ENCODE results near the gene OR1J4.
"Not testable (repeated sequence)": the region's sequence is repeated elsewhere in the genome, so short reads cannot be mapped to it uniquely, and the experiment has no call there.

Gene OR1J4

GRCh38 chr9:122527193-122527592, 8.3 kb downstream of the OR1J4 start, which contains the start of gene OR1N1:
TSS of gene OR1N1 (minus strand) at chr9:122527293. CDS start at chr9:122527293, 0 bp downstream.
- H3K9me3 ChIP-seq (ENCODE audit: insufficient read depth, low read depth, low read length), result peaks cover 70% of the 10 kb centered on the region

GRCh38 chr9:122531157-122531556, 12.2 kb downstream of the OR1J4 start:
- H3K9me3 ChIP-seq (ENCODE audit: insufficient read depth, low read depth, low read length), result peaks cover 42% of the 10 kb centered on the region; the same call in 1 of the 2 replicates
- not testable (repeated sequence) for H3K27me3 ChIP-seq (ENCODE audit: insufficient read depth, low read length); H3K4me1 ChIP-seq (ENCODE audit: insufficient read depth, low read length); H3K27ac ChIP-seq (ENCODE audit: low read length); H3K4me3 ChIP-seq (ENCODE audit: low read length); H3K9ac ChIP-seq (ENCODE audit: low read depth, low read length); H3K36me3 ChIP-seq (ENCODE audit: insufficient read depth, low read depth, low read length)

More at GRCh38 chr9:122527193-122527592, 8.3 kb downstream of the OR1J4 start, which contains the start of gene OR1N1:
- no peak within 1 kb of the TSS for H3K9ac ChIP-seq (ENCODE audit: low read depth, low read length)
- H3K36me3 ChIP-seq (ENCODE audit: insufficient read depth, low read depth, low read length), result no peaks in the 10 kb centered on the region
- H3K4me1 ChIP-seq (ENCODE audit: insufficient read depth, low read length), result no peaks in the 10 kb centered on the region
- H3K4me3 ChIP-seq (ENCODE audit: low read length), result no peak within 1 kb of the TSS
- no peaks in the 10 kb centered on the region; the same call in 1 of the 2 replicates for H3K27me3 ChIP-seq (ENCODE audit: insufficient read depth, low read length)
- H3K27ac ChIP-seq (ENCODE audit: low read length), result no peak within 1 kb of the TSS

GRCh38 chr9:122536134-122536533, 17.2 kb downstream of the OR1J4 start:
- H3K4me1 ChIP-seq (ENCODE audit: insufficient read depth, low read length), result no peaks in the 10 kb centered on the region
- H3K36me3 ChIP-seq (ENCODE audit: insufficient read depth, low read depth, low read length), result no peaks in the 10 kb centered on the region
- no peak overlapping the region for H3K4me3 ChIP-seq (ENCODE audit: low read length)
- peaks cover 21% of the 10 kb centered on the region for H3K9me3 ChIP-seq (ENCODE audit: insufficient read depth, low read depth, low read length)
- no peak overlapping the region for H3K27ac ChIP-seq (ENCODE audit: low read length)
- H3K9ac ChIP-seq (ENCODE audit: low read depth, low read length), result no peak overlapping the region
- no peaks in the 10 kb centered on the region for H3K27me3 ChIP-seq (ENCODE audit: insufficient read depth, low read length)

- H3K27me3 ChIP-seq (ENCODE audit: insufficient read depth, low read length), result not testable (repeated sequence)
Observed at GRCh38 chr9:122537066-122537465, 18.1 kb downstream of the OR1J4 start.

GRCh38 chr9:122538757-122539156, 19.8 kb downstream of the OR1J4 start:
- H3K27me3 ChIP-seq (ENCODE audit: insufficient read depth, low read length), result no peaks in the 10 kb centered on the region
- H3K9ac ChIP-seq (ENCODE audit: low read depth, low read length), result no peak overlapping the region
- no peaks in the 10 kb centered on the region for H3K36me3 ChIP-seq (ENCODE audit: insufficient read depth, low read depth, low read length)
- no peak overlapping the region for H3K27ac ChIP-seq (ENCODE audit: low read length)
- peaks cover 42% of the 10 kb centered on the region for H3K9me3 ChIP-seq (ENCODE audit: insufficient read depth, low read depth, low read length)
- H3K4me3 ChIP-seq (ENCODE audit: low read length), result no peak overlapping the region
- H3K4me1 ChIP-seq (ENCODE audit: insufficient read depth, low read length), result no peaks in the 10 kb centered on the region

More at GRCh38 chr9:122537066-122537465, 18.1 kb downstream of the OR1J4 start:
- not testable (repeated sequence) for H3K9ac ChIP-seq (ENCODE audit: low read depth, low read length); H3K4me1 ChIP-seq (ENCODE audit: insufficient read depth, low read length); H3K36me3 ChIP-seq (ENCODE audit: insufficient read depth, low read depth, low read length); H3K27ac ChIP-seq (ENCODE audit: low read length); H3K4me3 ChIP-seq (ENCODE audit: low read length)
- peaks cover 29% of the 10 kb centered on the region for H3K9me3 ChIP-seq (ENCODE audit: insufficient read depth, low read depth, low read length)

GRCh38 chr9:122546196-122546595, 27.3 kb downstream of the OR1J4 start:
- no peak overlapping the region for H3K27ac ChIP-seq (ENCODE audit: low read length)
- no peaks in the 10 kb centered on the region for H3K36me3 ChIP-seq (ENCODE audit: insufficient read depth, low read depth, low read length)
- H3K27me3 ChIP-seq (ENCODE audit: insufficient read depth, low read length), result no peaks in the 10 kb centered on the region
- H3K4me1 ChIP-seq (ENCODE audit: insufficient read depth, low read length), result no peaks in the 10 kb centered on the region
- H3K9ac ChIP-seq (ENCODE audit: low read depth, low read length), result no peak overlapping the region
- peaks cover 81% of the 10 kb centered on the region for H3K9me3 ChIP-seq (ENCODE audit: insufficient read depth, low read depth, low read length)
- H3K4me3 ChIP-seq (ENCODE audit: low read length), result no peak overlapping the region

- Histone ChIP-seq H3K9me3 (ENCODE audit: insufficient read depth, low read depth, low read length) (peaks cover 83% of the 10 kb centered on the region), H3K9ac (ENCODE audit: low read depth, low read length) (no peak overlapping the region), H3K4me1 (ENCODE audit: insufficient read depth, low read length) (no peaks in the 10 kb centered on the region), H3K27ac (ENCODE audit: low read length) (no peak overlapping the region), H3K27me3 (ENCODE audit: insufficient read depth, low read length) (no peaks in the 10 kb centered on the region), H3K4me3 (ENCODE audit: low read length) (no peak overlapping the region), H3K36me3 (ENCODE audit: insufficient read depth, low read depth, low read length) (no peaks in the 10 kb centered on the region)
Observed at GRCh38 chr9:122551371-122551770, 32.4 kb downstream of the OR1J4 start.

- Histone ChIP-seq H3K4me1 (ENCODE audit: insufficient read depth, low read length) (no peaks in the 10 kb centered on the region), H3K36me3 (ENCODE audit: insufficient read depth, low read depth, low read length) (no peaks in the 10 kb centered on the region), H3K27ac (ENCODE audit: low read length) (no peak within 1 kb of the TSS), H3K9ac (ENCODE audit: low read depth, low read length) (no peak within 1 kb of the TSS), H3K9me3 (ENCODE audit: insufficient read depth, low read depth, low read length) (peaks cover 85% of the 10 kb centered on the region), H3K27me3 (ENCODE audit: insufficient read depth, low read length) (no peaks in the 10 kb centered on the region), H3K4me3 (ENCODE audit: low read length) (no peak within 1 kb of the TSS)
Observed at GRCh38 chr9:122552812-122553211, 33.9 kb downstream of the OR1J4 start, which contains the start of gene OR1N2. TSS of gene OR1N2 (plus strand) at chr9:122553112. CDS start at chr9:122553212, 100 bp downstream.

GRCh38 chr9:122561446-122561845, 42.5 kb downstream of the OR1J4 start:
- Histone ChIP-seq H3K4me3 (ENCODE audit: low read length) (no peak overlapping the region), H3K36me3 (ENCODE audit: insufficient read depth, low read depth, low read length) (no peaks in the 10 kb centered on the region), H3K27ac (ENCODE audit: low read length) (no peak overlapping the region), H3K4me1 (ENCODE audit: insufficient read depth, low read length) (no peaks in the 10 kb centered on the region), H3K27me3 (ENCODE audit: insufficient read depth, low read length) (no peaks in the 10 kb centered on the region), H3K9me3 (ENCODE audit: insufficient read depth, low read depth, low read length) (peaks cover 80% of the 10 kb centered on the region), H3K9ac (ENCODE audit: low read depth, low read length) (no peak overlapping the region)

GRCh38 chr9:122562134-122562760, 43.3 kb downstream of the OR1J4 start:
- H3K27ac ChIP-seq (ENCODE audit: low read length), result no peak overlapping the region
- no peaks in the 10 kb centered on the region for H3K27me3 ChIP-seq (ENCODE audit: insufficient read depth, low read length)
- H3K4me1 ChIP-seq (ENCODE audit: insufficient read depth, low read length), result no peaks in the 10 kb centered on the region
- H3K9ac ChIP-seq (ENCODE audit: low read depth, low read length), result no peak overlapping the region
- H3K4me3 ChIP-seq (ENCODE audit: low read length), result no peak overlapping the region
- H3K36me3 ChIP-seq (ENCODE audit: insufficient read depth, low read depth, low read length), result no peaks in the 10 kb centered on the region
- peaks cover 77% of the 10 kb centered on the region for H3K9me3 ChIP-seq (ENCODE audit: insufficient read depth, low read depth, low read length)

GRCh38 chr9:122567901-122568300, 49.0 kb downstream of the OR1J4 start:
- Histone ChIP-seq H3K9ac (ENCODE audit: low read depth, low read length) (no peak overlapping the region), H3K4me3 (ENCODE audit: low read length) (no peak overlapping the region), H3K27me3 (ENCODE audit: insufficient read depth, low read length) (no peaks in the 10 kb centered on the region), H3K9me3 (ENCODE audit: insufficient read depth, low read depth, low read length) (peaks cover 82% of the 10 kb centered on the region), H3K36me3 (ENCODE audit: insufficient read depth, low read depth, low read length) (no peaks in the 10 kb centered on the region), H3K27ac (ENCODE audit: low read length) (no peak overlapping the region), H3K4me1 (ENCODE audit: insufficient read depth, low read length) (no peaks in the 10 kb centered on the region)

Measured in iPS-20b (cell line).